Thymus (tissue), 11 donors: ENCODE results near the gene RALGPS1. TPM values are rescaled to one million over a fixed set of nuclear protein-coding genes. Genes with fewer than 3 reads are reported as not detected.

ENCODE experiments used
- DNase-seq, 9 donors: peaks; one replicate each; pipeline ENCODE4 v3.0.0-alpha.2; 2013; ENCODE audit warnings: low spot score in 9 of 9, low read depth in 6 of 9, missing footprints in 1 of 9
- H3K27ac ChIP-seq, 2 donors: one replicate each; pipeline ENCODE4 v1.5.1; 2013; ENCODE audit warnings: control low read depth in 1 of 2, low read depth in 1 of 2, low read length in 1 of 2, mild to moderate bottlenecking in 1 of 2, moderate library complexity in 1 of 2
- H3K27me3 ChIP-seq, 2 donors: one replicate each; pipeline ENCODE4 v1.5.1; 2013; ENCODE audit warnings: low read length in 1 of 2; ENCODE audit not compliant: control insufficient read depth in 2 of 2, insufficient read depth in 1 of 2
- H3K36me3 ChIP-seq, 2 donors: one replicate each; pipeline ENCODE4 v1.5.1; 2013; ENCODE audit warnings: low read length in 1 of 2, mild to moderate bottlenecking in 1 of 2, moderate library complexity in 1 of 2; ENCODE audit not compliant: control insufficient read depth in 2 of 2, insufficient read depth in 2 of 2
- H3K4me1 ChIP-seq, 2 donors: one replicate each; pipeline ENCODE4 v1.5.1; 2013; ENCODE audit warnings: low read length in 2 of 2; ENCODE audit not compliant: control insufficient read depth in 2 of 2, insufficient read depth in 2 of 2
- H3K4me3 ChIP-seq, 2 donors: one replicate each; pipeline ENCODE4 v1.5.1; 2013; ENCODE audit warnings: low read length in 2 of 2, control low read depth in 1 of 2, mild to moderate bottlenecking in 1 of 2
- H3K9me3 ChIP-seq, 2 donors: one replicate each; pipeline ENCODE4 v1.5.1; 2013; ENCODE audit warnings: low read length in 1 of 2, mild to moderate bottlenecking in 1 of 2; ENCODE audit not compliant: control insufficient read depth in 2 of 2, insufficient read depth in 1 of 2
- WGBS: extraction: QIAGEN DNeasy Blood & Tissue Kit; methylation state at CpG from one replicate; pipeline ENCODE4 v1.1.7; 2013; 5-methylcytosine and 5-hydroxymethylcytosine counted together
- polyA plus RNA-seq: library from polyadenylated mRNA; stranded (reverse); fragments of 200-250 nt; gene quantifications from one replicate; pipeline ENCODE4 v1.2.3, GENCODE V29; 2013
- total RNA-seq: library from RNA; stranded (reverse); fragments of 120-200 nt; gene quantifications from one replicate; pipeline ENCODE4 v1.2.4, GENCODE V29; 2013
- donor health status: healthy.

RALGPS1 gene
- total and polyA plus RNA-seq, 2 donors: 3.6 to 8.5 TPM

GRCh38 chr9:127065592-127065991 lies 151.0 kb downstream of the RALGPS1 start:
- Histone ChIP-seq H3K27ac (no peak overlapping the region), H3K4me3 (no peak overlapping the region), H3K4me1 (no peaks in the 10 kb centered on the region), H3K36me3 (no peaks in the 10 kb centered on the region), H3K9me3 (no peaks in the 10 kb centered on the region), H3K27me3 (no peaks in the 10 kb centered on the region)
- no peak for DNase-seq
- 97% methylated on average over 1 of the region's 1 CpG for WGBS

- Histone ChIP-seq H3K27me3 (no peaks in the 10 kb centered on the region), H3K9me3 (no peaks in the 10 kb centered on the region), H3K36me3 (no peaks in the 10 kb centered on the region), H3K27ac (no peak overlapping the region), H3K4me3 (no peak overlapping the region), H3K4me1 (no peaks in the 10 kb centered on the region)
- WGBS: 95% methylated on average over 9 of the region's 9 CpGs
- no peak for DNase-seq
Observed at GRCh38 chr9:127066060-127066850, 151.7 kb downstream of the RALGPS1 start.

GRCh38 chr9:127066851-127067136 lies 152.2 kb downstream of the RALGPS1 start:
- 96% methylated on average over 2 of the region's 2 CpGs for WGBS
- H3K4me1 ChIP-seq: no peaks in the 10 kb centered on the region
- no peaks in the 10 kb centered on the region for H3K9me3 ChIP-seq
- no peak for DNase-seq
- no peak overlapping the region for H3K4me3 ChIP-seq
- no peak overlapping the region for H3K27ac ChIP-seq
- no peaks in the 10 kb centered on the region for H3K27me3 ChIP-seq
- no peaks in the 10 kb centered on the region for H3K36me3 ChIP-seq

GRCh38 chr9:127067603-127068220 lies 153.1 kb downstream of the RALGPS1 start:
- Histone ChIP-seq H3K27me3 (no peaks in the 10 kb centered on the region), H3K4me1 (no peaks in the 10 kb centered on the region), H3K27ac (no peak overlapping the region), H3K4me3 (no peak overlapping the region), H3K9me3 (no peaks in the 10 kb centered on the region), H3K36me3 (no peaks in the 10 kb centered on the region)
- 96% methylated on average over 5 of the region's 5 CpGs for WGBS
- no peak for DNase-seq

- 92% methylated on average over 4 of the region's 4 CpGs for WGBS
- H3K4me1 ChIP-seq: no peaks in the 10 kb centered on the region
- no peak overlapping the region for H3K27ac ChIP-seq
- H3K27me3 ChIP-seq: peaks cover 0 to 2% of the 10 kb centered on the region in 2 donors
- no peak for DNase-seq
- H3K4me3 ChIP-seq: no peak overlapping the region
- no peaks in the 10 kb centered on the region for H3K9me3 ChIP-seq
- no peaks in the 10 kb centered on the region for H3K36me3 ChIP-seq
Observed at GRCh38 chr9:127074561-127075548, 160.3 kb downstream of the RALGPS1 start.

GRCh38 chr9:127075624-127076372 lies 161.2 kb downstream of the RALGPS1 start:
- H3K4me1 ChIP-seq: no peaks in the 10 kb centered on the region
- no peaks in the 10 kb centered on the region for H3K9me3 ChIP-seq
- H3K4me3 ChIP-seq: no peak overlapping the region
- 88% methylated on average over 2 of the region's 2 CpGs for WGBS
- peaks cover 0 to 2% of the 10 kb centered on the region in 2 donors for H3K27me3 ChIP-seq
- no peak overlapping the region for H3K27ac ChIP-seq
- no peak for DNase-seq
- H3K36me3 ChIP-seq: no peaks in the 10 kb centered on the region

- DNase-seq: no peak
- 95% methylated on average over 5 of the region's 5 CpGs for whole genome bisulfite sequencing
- peaks cover 2 to 4% of the 10 kb centered on the region in 2 donors for H3K27me3 ChIP-seq
- H3K27ac ChIP-seq: no peak overlapping the region
- peaks cover 0 to 1% of the 10 kb centered on the region in 2 donors for H3K9me3 ChIP-seq
- no peaks in the 10 kb centered on the region for H3K36me3 ChIP-seq
- H3K4me3 ChIP-seq: no peak overlapping the region
- no peaks in the 10 kb centered on the region for H3K4me1 ChIP-seq
Observed at GRCh38 chr9:127076860-127077643, 162.5 kb downstream of the RALGPS1 start.

- Histone ChIP-seq H3K27me3 (peaks cover 2 to 4% of the 10 kb centered on the region in 2 donors), H3K36me3 (no peaks in the 10 kb centered on the region), H3K4me3 (no peak overlapping the region), H3K27ac (no peak overlapping the region), H3K4me1 (no peaks in the 10 kb centered on the region), H3K9me3 (peaks cover 0 to 1% of the 10 kb centered on the region in 2 donors)
- 91% methylated on average over 2 of the region's 2 CpGs for WGBS
- no peak for DNase-seq
Observed at GRCh38 chr9:127077644-127077946, 163.0 kb downstream of the RALGPS1 start.
